Hepatocyte (in vitro differentiated cells): ENCODE results near the gene PLCL2.

ENCODE experiments used
- EZH2 ChIP-seq: fragments of 200-600 bp; sonication (generic); IDR thresholded peaks from 2 replicates; pipeline ENCODE4 v1.6.1; 2016; ENCODE audit warnings: antibody characterized with exemption, mild to moderate bottlenecking, borderline replicate concordance
- EZH2phosphoT487 ChIP-seq: fragments of 200-600 bp; sonication (generic); IDR thresholded peaks from one replicate; pipeline ENCODE4 v1.6.1; 2018; ENCODE audit warnings: antibody characterized with exemption, mild to moderate bottlenecking, low read depth, moderate library complexity; ENCODE audit not compliant: unreplicated experiment, severe bottlenecking
- TF ChIP-seq, protein P1 (sequence below): fragments of 200-600 bp; sonication (generic); IDR thresholded peaks from 2 replicates; pipeline ENCODE4 v1.5.1; 2016; ENCODE audit warnings: antibody characterized with exemption, mild to moderate bottlenecking; ENCODE audit not compliant: poor library complexity

DNA sequence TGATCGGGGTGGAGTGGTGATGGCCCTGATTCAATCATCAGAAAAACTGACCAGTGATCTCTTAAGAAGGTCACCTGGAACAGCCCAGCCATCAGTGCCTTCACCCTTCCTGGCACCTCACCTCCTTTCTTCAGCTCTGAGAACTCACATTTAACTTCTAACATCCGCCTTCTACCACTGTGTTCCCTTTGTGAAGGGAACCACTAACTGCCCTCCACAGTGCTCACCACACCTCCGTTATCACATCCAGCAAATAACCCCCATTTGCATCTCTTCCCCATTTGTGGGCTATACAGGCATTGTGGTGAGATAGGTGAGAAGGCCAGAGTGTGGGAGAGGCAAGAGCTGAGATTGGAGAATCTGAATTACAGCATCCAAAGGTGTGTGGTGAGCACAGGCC is 107.4 kb downstream of the PLCL2 start:
- TF ChIP-seq, protein P1, sequence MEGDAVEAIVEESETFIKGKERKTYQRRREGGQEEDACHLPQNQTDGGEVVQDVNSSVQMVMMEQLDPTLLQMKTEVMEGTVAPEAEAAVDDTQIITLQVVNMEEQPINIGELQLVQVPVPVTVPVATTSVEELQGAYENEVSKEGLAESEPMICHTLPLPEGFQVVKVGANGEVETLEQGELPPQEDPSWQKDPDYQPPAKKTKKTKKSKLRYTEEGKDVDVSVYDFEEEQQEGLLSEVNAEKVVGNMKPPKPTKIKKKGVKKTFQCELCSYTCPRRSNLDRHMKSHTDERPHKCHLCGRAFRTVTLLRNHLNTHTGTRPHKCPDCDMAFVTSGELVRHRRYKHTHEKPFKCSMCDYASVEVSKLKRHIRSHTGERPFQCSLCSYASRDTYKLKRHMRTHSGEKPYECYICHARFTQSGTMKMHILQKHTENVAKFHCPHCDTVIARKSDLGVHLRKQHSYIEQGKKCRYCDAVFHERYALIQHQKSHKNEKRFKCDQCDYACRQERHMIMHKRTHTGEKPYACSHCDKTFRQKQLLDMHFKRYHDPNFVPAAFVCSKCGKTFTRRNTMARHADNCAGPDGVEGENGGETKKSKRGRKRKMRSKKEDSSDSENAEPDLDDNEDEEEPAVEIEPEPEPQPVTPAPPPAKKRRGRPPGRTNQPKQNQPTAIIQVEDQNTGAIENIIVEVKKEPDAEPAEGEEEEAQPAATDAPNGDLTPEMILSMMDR = no peak
- TF ChIP-seq EZH2 = no peak
- TF ChIP-seq EZH2phosphoT487 = no peak
